ENCODE data around the gene PTH. TPM values are rescaled to one million over a fixed set of nuclear protein-coding genes. Genes with fewer than 3 reads are reported as not detected.

The PTH gene
- not detected for polyA plus RNA-seq (2013, experiment 1 of 2)
- polyA plus RNA-seq (2013, experiment 2 of 2), result not detected

DNA sequence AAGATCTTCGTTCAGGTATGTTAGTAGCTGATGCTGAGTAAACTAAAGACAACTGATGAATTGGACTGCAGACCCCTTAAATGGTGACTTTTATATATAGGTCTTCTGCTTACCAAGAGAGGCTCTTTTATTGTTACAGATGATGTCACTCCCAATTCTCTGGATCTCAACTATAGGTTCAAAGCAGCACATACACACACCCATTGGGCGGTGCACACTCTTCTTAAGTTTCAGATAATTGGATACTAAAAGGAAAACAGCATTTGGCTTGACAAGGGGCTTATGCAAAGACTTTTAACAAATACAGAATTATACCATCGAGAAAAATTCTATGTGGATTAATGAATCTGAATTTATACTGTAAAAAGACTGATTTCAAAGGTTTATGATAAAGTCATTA is at the start of gene PTH:
Gene PTH (minus strand): TSS at position 69 of the 400 bp plus-strand sequence. CDS start 3,142 bp downstream, outside the sequence.
- no peak within 1 kb of the TSS for H3K4ac ChIP-seq (ENCODE audit: low read depth in 1 of 2, low read length in 2 of 2)

DNA sequence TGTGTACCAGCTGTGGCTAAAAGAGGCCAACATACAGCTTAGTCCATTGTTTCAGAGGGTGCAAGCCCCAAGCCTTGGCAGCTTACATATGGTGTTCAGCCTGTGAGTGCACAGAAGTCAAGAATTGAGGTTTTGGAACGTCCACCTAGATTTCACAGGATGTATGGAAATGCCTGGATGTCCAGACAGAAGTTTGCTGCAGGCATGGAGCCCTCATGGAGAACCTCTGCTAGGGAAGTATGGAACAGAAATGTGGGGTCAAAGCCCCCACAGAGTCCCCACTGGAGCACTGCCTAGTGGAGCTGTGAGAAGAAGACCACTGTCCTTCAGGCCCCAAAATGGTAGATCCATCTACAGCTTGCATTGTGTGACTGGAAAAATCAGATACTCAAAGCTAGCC is 42.2 kb upstream of the PTH start:
- no peak overlapping the region for H3K23ac ChIP-seq (ENCODE audit: low read length in 2 of 2)
- H3K14ac ChIP-seq (ENCODE audit: low read length in 2 of 2), result no peak overlapping the region
- H4K8ac ChIP-seq (ENCODE audit: low read length), result no peak overlapping the region
- H3K4ac ChIP-seq (ENCODE audit: low read depth in 1 of 2, low read length in 2 of 2), result no peak overlapping the region
- no peak overlapping the region for H4K91ac ChIP-seq (ENCODE audit: low read length)
- H3K4me3 ChIP-seq (ENCODE audit: insufficient read depth in 1 of 2, low read depth in 1 of 2, low read length in 2 of 2), result no peak overlapping the region
- no peaks in the 10 kb centered on the region for H3K79me1 ChIP-seq (replicated peaks; ENCODE audit: low read length, poor library complexity, severe bottlenecking)
- H2AK5ac ChIP-seq (ENCODE audit: low read length, severe bottlenecking), result no peak overlapping the region
- no peak overlapping the region for H3K4me2 ChIP-seq (ENCODE audit: low read length, poor library complexity, severe bottlenecking)
- H3K36me3 ChIP-seq (ENCODE audit: control insufficient read depth in 1 of 2, insufficient read depth in 2 of 2, low read depth in 1 of 2, low read length in 2 of 2), result no peaks in the 10 kb centered on the region
- no peak overlapping the region for H3K27ac ChIP-seq (ENCODE audit: low read length, poor library complexity, severe bottlenecking)
- no peak overlapping the region for H3K18ac ChIP-seq (ENCODE audit: low read depth in 1 of 2, low read length in 2 of 2)
- no peak for DNase-seq
- H2BK120ac ChIP-seq (ENCODE audit: low read depth, low read length), result no peak overlapping the region
- H3K9ac ChIP-seq (ENCODE audit: low read length), result no peak overlapping the region
- no peak overlapping the region for H2AFZ ChIP-seq (ENCODE audit: low read depth, low read length)
- no peaks in the 10 kb centered on the region for H3K27me3 ChIP-seq (ENCODE audit: control insufficient read depth in 1 of 2, insufficient read depth in 1 of 2, low read length in 2 of 2)
- WGBS, result 42% methylated on average over 1 of the region's 1 CpG
- H2BK15ac ChIP-seq (ENCODE audit: low read depth, poor library complexity, severe bottlenecking), result no peak overlapping the region
- peaks cover 14% of the 10 kb centered on the region for H3K9me3 ChIP-seq (ENCODE audit: control insufficient read depth, low read length)
- H2BK5ac ChIP-seq (ENCODE audit: low read depth, low read length, poor library complexity, severe bottlenecking), result no peak overlapping the region
- no peak overlapping the region for H2BK12ac ChIP-seq (ENCODE audit: low read length in 2 of 2)
- no peaks in the 10 kb centered on the region for H3K4me1 ChIP-seq (ENCODE audit: control insufficient read depth, insufficient read depth, low read depth, low read length)

More for the DNA sequence above, at the start of gene PTH:
- Histone ChIP-seq H2BK15ac (ENCODE audit: low read depth, poor library complexity, severe bottlenecking) (no peak within 1 kb of the TSS), H2BK120ac (ENCODE audit: low read depth, low read length) (no peak within 1 kb of the TSS), H4K8ac (ENCODE audit: low read length) (no peak within 1 kb of the TSS), H3K4me3 (ENCODE audit: insufficient read depth in 1 of 2, low read depth in 1 of 2, low read length in 2 of 2) (no peak within 1 kb of the TSS), H3K9me3 (ENCODE audit: control insufficient read depth, low read length) (no peaks in the 10 kb centered on the region), H3K14ac (ENCODE audit: low read length in 2 of 2) (no peak within 1 kb of the TSS), H3K36me3 (ENCODE audit: control insufficient read depth in 1 of 2, insufficient read depth in 2 of 2, low read depth in 1 of 2, low read length in 2 of 2) (no peaks in the 10 kb centered on the region), H3K4me1 (ENCODE audit: control insufficient read depth, insufficient read depth, low read depth, low read length) (no peaks in the 10 kb centered on the region), H2BK5ac (ENCODE audit: low read depth, low read length, poor library complexity, severe bottlenecking) (no peak within 1 kb of the TSS), H4K91ac (ENCODE audit: low read length) (no peak within 1 kb of the TSS), H3K23ac (ENCODE audit: low read length in 2 of 2) (no peak within 1 kb of the TSS), H2AFZ (ENCODE audit: low read depth, low read length) (no peak within 1 kb of the TSS), H3K27me3 (ENCODE audit: control insufficient read depth in 1 of 2, insufficient read depth in 1 of 2, low read length in 2 of 2) (peaks cover 0 to 6% of the 10 kb centered on the region in 2 experiments), H2AK5ac (ENCODE audit: low read length, severe bottlenecking) (no peak within 1 kb of the TSS), H3K27ac (ENCODE audit: low read length, poor library complexity, severe bottlenecking) (no peak within 1 kb of the TSS), H3K9ac (ENCODE audit: low read length) (no peak within 1 kb of the TSS), H3K4me2 (ENCODE audit: low read length, poor library complexity, severe bottlenecking) (no peak within 1 kb of the TSS), H3K79me1 (replicated peaks; ENCODE audit: low read length, poor library complexity, severe bottlenecking) (no peaks in the 10 kb centered on the region), H2BK12ac (ENCODE audit: low read length in 2 of 2) (no peak within 1 kb of the TSS), H3K18ac (ENCODE audit: low read depth in 1 of 2, low read length in 2 of 2) (no peak within 1 kb of the TSS)
- DNase-seq, result no peak
- no CpG with 5 or more reads among the region's 3 CpGs for WGBS

DNA sequence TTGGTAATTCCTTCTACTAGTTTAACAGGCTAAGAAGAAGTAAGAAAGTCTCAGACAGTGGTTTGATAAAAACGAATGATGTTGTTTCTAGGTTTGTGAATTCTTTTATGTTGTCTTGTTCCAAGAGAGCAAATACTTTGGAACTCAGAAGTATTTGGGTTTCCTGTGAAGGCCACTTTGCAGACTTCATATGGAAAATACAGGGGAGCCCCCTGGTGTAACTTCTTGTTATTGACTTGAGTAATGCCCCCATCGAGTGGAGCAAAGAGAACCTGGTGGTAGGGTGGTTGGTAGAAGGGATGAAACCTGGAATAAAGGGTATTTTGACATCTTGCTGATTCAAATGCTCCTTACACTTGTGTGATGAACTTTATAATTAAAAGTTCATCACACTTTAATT is 40.0 kb upstream of the PTH start:
- peaks cover 10% of the 10 kb centered on the region for H3K9me3 ChIP-seq (ENCODE audit: control insufficient read depth, low read length)
- no peak overlapping the region for H4K8ac ChIP-seq (ENCODE audit: low read length)
- no peak overlapping the region for H3K27ac ChIP-seq (ENCODE audit: low read length, poor library complexity, severe bottlenecking)
- H3K18ac ChIP-seq (ENCODE audit: low read depth in 1 of 2, low read length in 2 of 2), result no peak overlapping the region
- no peak overlapping the region for H2AFZ ChIP-seq (ENCODE audit: low read depth, low read length)
- no peaks in the 10 kb centered on the region for H3K27me3 ChIP-seq (ENCODE audit: control insufficient read depth in 1 of 2, insufficient read depth in 1 of 2, low read length in 2 of 2)
- WGBS, result 25% methylated on average over 2 of the region's 2 CpGs
- no peak overlapping the region for H2BK12ac ChIP-seq (ENCODE audit: low read length in 2 of 2)
- H2BK5ac ChIP-seq (ENCODE audit: low read depth, low read length, poor library complexity, severe bottlenecking), result no peak overlapping the region
- no peak overlapping the region for H2BK120ac ChIP-seq (ENCODE audit: low read depth, low read length)
- no peak overlapping the region for H3K14ac ChIP-seq (ENCODE audit: low read length in 2 of 2)
- no peak overlapping the region for H3K4me2 ChIP-seq (ENCODE audit: low read length, poor library complexity, severe bottlenecking)
- no peak overlapping the region for H4K91ac ChIP-seq (ENCODE audit: low read length)
- no peaks in the 10 kb centered on the region for H3K4me1 ChIP-seq (ENCODE audit: control insufficient read depth, insufficient read depth, low read depth, low read length)
- DNase-seq, result no peak
- no peaks in the 10 kb centered on the region for H3K36me3 ChIP-seq (ENCODE audit: control insufficient read depth in 1 of 2, insufficient read depth in 2 of 2, low read depth in 1 of 2, low read length in 2 of 2)
- no peak overlapping the region for H2AK5ac ChIP-seq (ENCODE audit: low read length, severe bottlenecking)
- H3K4ac ChIP-seq (ENCODE audit: low read depth in 1 of 2, low read length in 2 of 2), result no peak overlapping the region
- H2BK15ac ChIP-seq (ENCODE audit: low read depth, poor library complexity, severe bottlenecking), result no peak overlapping the region
- H3K23ac ChIP-seq (ENCODE audit: low read length in 2 of 2), result no peak overlapping the region
- H3K9ac ChIP-seq (ENCODE audit: low read length), result no peak overlapping the region
- no peaks in the 10 kb centered on the region for H3K79me1 ChIP-seq (replicated peaks; ENCODE audit: low read length, poor library complexity, severe bottlenecking)
- H3K4me3 ChIP-seq (ENCODE audit: insufficient read depth in 1 of 2, low read depth in 1 of 2, low read length in 2 of 2), result no peak overlapping the region

DNA sequence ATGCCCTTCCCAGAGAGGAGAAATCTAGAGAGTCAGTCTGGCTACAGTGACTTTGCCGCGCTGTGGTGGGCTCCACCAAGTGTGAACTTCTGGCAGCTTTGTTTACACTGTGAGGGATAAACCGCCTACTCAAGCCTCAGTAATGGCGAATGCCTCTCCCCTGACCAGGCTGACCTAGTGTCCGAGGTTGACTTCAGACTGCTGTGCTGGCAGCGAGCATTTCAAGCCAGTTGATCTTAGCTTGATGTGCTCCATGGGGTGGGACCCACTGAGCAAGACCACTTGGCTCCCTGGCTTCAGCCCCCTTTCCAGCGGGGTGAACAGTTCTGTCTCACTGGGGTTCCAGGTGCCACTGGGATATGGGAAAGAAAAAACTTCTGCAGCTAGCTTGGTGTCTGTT is 38.6 kb upstream of the PTH start:
- Histone ChIP-seq H4K8ac (ENCODE audit: low read length) (no peak overlapping the region), H3K4me3 (ENCODE audit: insufficient read depth in 1 of 2, low read depth in 1 of 2, low read length in 2 of 2) (no peak overlapping the region), H3K27me3 (ENCODE audit: control insufficient read depth in 1 of 2, insufficient read depth in 1 of 2, low read length in 2 of 2) (no peaks in the 10 kb centered on the region), H2AFZ (ENCODE audit: low read depth, low read length) (no peak overlapping the region), H3K9ac (ENCODE audit: low read length) (no peak overlapping the region), H2AK5ac (ENCODE audit: low read length, severe bottlenecking) (no peak overlapping the region), H3K23ac (ENCODE audit: low read length in 2 of 2) (no peak overlapping the region), H3K4me1 (ENCODE audit: control insufficient read depth, insufficient read depth, low read depth, low read length) (no peaks in the 10 kb centered on the region), H3K14ac (ENCODE audit: low read length in 2 of 2) (no peak overlapping the region), H3K4me2 (ENCODE audit: low read length, poor library complexity, severe bottlenecking) (no peak overlapping the region), H2BK15ac (ENCODE audit: low read depth, poor library complexity, severe bottlenecking) (no peak overlapping the region), H3K9me3 (ENCODE audit: control insufficient read depth, low read length) (peaks cover under 1% of the 10 kb centered on the region), H3K79me1 (replicated peaks; ENCODE audit: low read length, poor library complexity, severe bottlenecking) (no peaks in the 10 kb centered on the region), H2BK120ac (ENCODE audit: low read depth, low read length) (no peak overlapping the region), H3K36me3 (ENCODE audit: control insufficient read depth in 1 of 2, insufficient read depth in 2 of 2, low read depth in 1 of 2, low read length in 2 of 2) (no peaks in the 10 kb centered on the region), H2BK12ac (ENCODE audit: low read length in 2 of 2) (no peak overlapping the region), H2BK5ac (ENCODE audit: low read depth, low read length, poor library complexity, severe bottlenecking) (no peak overlapping the region), H3K18ac (ENCODE audit: low read depth in 1 of 2, low read length in 2 of 2) (no peak overlapping the region), H3K4ac (ENCODE audit: low read depth in 1 of 2, low read length in 2 of 2) (no peak overlapping the region), H4K91ac (ENCODE audit: low read length) (no peak overlapping the region), H3K27ac (ENCODE audit: low read length, poor library complexity, severe bottlenecking) (no peak overlapping the region)
- no peak for DNase-seq
- 64% methylated on average over 7 of the region's 7 CpGs for WGBS
